ENCODE results near the gene OTOG. TPM values are rescaled to one million over a fixed set of nuclear protein-coding genes. Genes with fewer than 3 reads are reported as not detected.

Gene OTOG
- total RNA-seq, 6 experiments from 2014 or later = not detected

GRCh38 chr11:17695454-17696441, 148.7 kb downstream of the OTOG start:
- 20% methylated on average over 1 of the region's 68 CpGs for WGBS (ENCODE audit: insufficient coverage, low coverage, low lambda C conversion rate, missing lambda C conversion rate)
- no peaks in the 10 kb centered on the region for H3K4me1 ChIP-seq
- no peaks in the 10 kb centered on the region for H3K36me3 ChIP-seq
- TF ChIP-seq POLR2A (IDR thresholded peaks at IDR 0.05) (no peak), CTCF (IDR thresholded peaks at IDR 0.05) (no peak)
- ATAC-seq (no peak), DNase-seq (no peak)
- H3K27me3 ChIP-seq = peaks cover 0 to 5% of the 10 kb centered on the region in 2 donors
- no peak overlapping the region for H3K27ac ChIP-seq
- H3K9me3 ChIP-seq = no peaks in the 10 kb centered on the region
- no peak overlapping the region for H3K4me3 ChIP-seq
- intact Hi-C loops (cut with DNase I) = no loop called here

- intact Hi-C loops (cut with DNase I) = no loop called here
- 66% methylated on average over 3 of the region's 5 CpGs for WGBS (ENCODE audit: insufficient coverage, low coverage, low lambda C conversion rate, missing lambda C conversion rate)
- Histone ChIP-seq H3K9me3 (no peaks in the 10 kb centered on the region), H3K27ac (no peak overlapping the region), H3K27me3 (peaks cover 0 to 5% of the 10 kb centered on the region in 2 donors), H3K4me1 (no peaks in the 10 kb centered on the region), H3K36me3 (no peaks in the 10 kb centered on the region), H3K4me3 (no peak overlapping the region)
- TF ChIP-seq POLR2A (IDR thresholded peaks at IDR 0.05) (no peak), CTCF (IDR thresholded peaks at IDR 0.05) (no peak)
- ATAC-seq (no peak), DNase-seq (no peak)
Observed at GRCh38 chr11:17696741-17697140, 149.7 kb downstream of the OTOG start.

Other genes starting within 250 kb of the OTOG start
- 1 to 10 TPM in 3 of 6 experiments, under 1 TPM in 3; 0.15 to 3.2 (median 1.0) TPM for gene NCR3LG1, start 195.5 kb upstream of the OTOG start, total RNA-seq
- gene KCNJ11, start 158.6 kb upstream of the OTOG start, total RNA-seq = 1 to 10 TPM in 5 of 6 experiments, under 1 TPM in 1; 0.93 to 3.7 (median 2.0) TPM
- gene ABCC8, start 70.4 kb upstream of the OTOG start, total RNA-seq = 1 to 10 TPM in 2 of 6 experiments, not detected in 4; 1.3 to 1.5 TPM
- gene USH1C, start 2.8 kb upstream of the OTOG start, total RNA-seq = 1 to 10 TPM in 1 of 6 experiments, under 1 TPM in 5; 0.15 to 1.2 (median 0.58) TPM
- gene MYOD1, start 172.3 kb downstream of the OTOG start, total RNA-seq = not detected
- gene KCNC1, start 187.5 kb downstream of the OTOG start, total RNA-seq = not detected